SK-N-SH treated with all-trans-retinoic acid at 6 μM for 48 hours (cell line): ENCODE measurements around the gene ALDH4A1.

Experiments
- OSR1 ChIP-seq: fragments of 250-450 bp; sonication (Bioruptor Pico); IDR thresholded peaks from 2 replicates; pipeline ENCODE4 v1.8.0; 2022; ENCODE audit warnings: moderate library complexity, mild to moderate bottlenecking, inconsistent platforms
- POU6F1 ChIP-seq: fragments of 250-450 bp; sonication (Bioruptor Pico); IDR thresholded peaks from 2 replicates; pipeline ENCODE4 v1.8.0; 2021; ENCODE audit warnings: low read depth, mild to moderate bottlenecking, moderate library complexity, borderline replicate concordance
- PPARA ChIP-seq: fragments of 250-450 bp; sonication (Bioruptor Pico); IDR thresholded peaks from 2 replicates; pipeline ENCODE4 v1.5.0; 2020; ENCODE audit warnings: mild to moderate bottlenecking, borderline replicate concordance
- TF ChIP-seq, protein P1 (sequence below): fragments of 250-450 bp; sonication (Bioruptor Pico); IDR thresholded peaks from 2 replicates; pipeline ENCODE4 v1.5.0; 2020; ENCODE audit warnings: mild to moderate bottlenecking, moderate library complexity

DNA sequence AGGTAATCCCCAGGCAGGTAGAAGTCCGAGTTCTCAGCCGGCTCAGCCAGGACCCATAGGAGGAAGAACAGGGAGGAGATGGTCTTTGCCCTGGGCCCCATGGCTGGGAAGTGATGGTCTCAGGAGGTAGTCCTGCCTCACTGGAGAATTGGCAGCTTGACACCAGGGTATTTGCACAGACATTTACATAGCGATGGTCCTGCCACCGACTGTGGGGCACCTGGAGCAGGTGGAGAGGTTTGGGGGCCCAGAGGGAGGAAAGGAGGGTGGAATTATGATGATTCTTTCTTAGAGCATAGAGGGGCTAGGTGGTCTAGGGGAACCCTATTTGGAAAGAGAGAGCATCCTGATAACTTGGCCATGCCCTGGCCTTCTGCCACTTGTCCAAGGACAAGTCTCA, 42.8 kb downstream of the ALDH4A1 start, which contains the start of gene TAS1R2:
- no peak for TF ChIP-seq PPARA (CRISPR knock-in tag)
- no peak for TF ChIP-seq OSR1
- no peak for TF ChIP-seq POU6F1
- TF ChIP-seq, protein P1, sequence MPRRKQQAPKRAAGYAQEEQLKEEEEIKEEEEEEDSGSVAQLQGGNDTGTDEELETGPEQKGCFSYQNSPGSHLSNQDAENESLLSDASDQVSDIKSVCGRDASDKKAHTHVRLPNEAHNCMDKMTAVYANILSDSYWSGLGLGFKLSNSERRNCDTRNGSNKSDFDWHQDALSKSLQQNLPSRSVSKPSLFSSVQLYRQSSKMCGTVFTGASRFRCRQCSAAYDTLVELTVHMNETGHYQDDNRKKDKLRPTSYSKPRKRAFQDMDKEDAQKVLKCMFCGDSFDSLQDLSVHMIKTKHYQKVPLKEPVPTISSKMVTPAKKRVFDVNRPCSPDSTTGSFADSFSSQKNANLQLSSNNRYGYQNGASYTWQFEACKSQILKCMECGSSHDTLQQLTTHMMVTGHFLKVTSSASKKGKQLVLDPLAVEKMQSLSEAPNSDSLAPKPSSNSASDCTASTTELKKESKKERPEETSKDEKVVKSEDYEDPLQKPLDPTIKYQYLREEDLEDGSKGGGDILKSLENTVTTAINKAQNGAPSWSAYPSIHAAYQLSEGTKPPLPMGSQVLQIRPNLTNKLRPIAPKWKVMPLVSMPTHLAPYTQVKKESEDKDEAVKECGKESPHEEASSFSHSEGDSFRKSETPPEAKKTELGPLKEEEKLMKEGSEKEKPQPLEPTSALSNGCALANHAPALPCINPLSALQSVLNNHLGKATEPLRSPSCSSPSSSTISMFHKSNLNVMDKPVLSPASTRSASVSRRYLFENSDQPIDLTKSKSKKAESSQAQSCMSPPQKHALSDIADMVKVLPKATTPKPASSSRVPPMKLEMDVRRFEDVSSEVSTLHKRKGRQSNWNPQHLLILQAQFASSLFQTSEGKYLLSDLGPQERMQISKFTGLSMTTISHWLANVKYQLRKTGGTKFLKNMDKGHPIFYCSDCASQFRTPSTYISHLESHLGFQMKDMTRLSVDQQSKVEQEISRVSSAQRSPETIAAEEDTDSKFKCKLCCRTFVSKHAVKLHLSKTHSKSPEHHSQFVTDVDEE (CRISPR knock-in tag), result no peak
